A673 (cell line): ENCODE measurements around the gene BEST2. TPM values are rescaled to one million over a fixed set of nuclear protein-coding genes. Genes with fewer than 3 reads are reported as not detected.

ENCODE experiments used
- BruUV-seq: library from RNA; stranded (reverse); fragments of 400-500 nt; replicated peaks from 2 replicates; lab custom pipeline; 2021; lab: Mats Ljungman, UMichigan
- CTCF ChIA-PET: fragments of 300-600 bp; sonication (Branson Sonifier 250); formaldehyde crosslinking; loops from one replicate; lab custom pipeline; 2022; ENCODE audit warnings: antibody characterized with exemption; lab: Charles Lee
- POLR2A ChIA-PET: fragments of 300-600 bp; sonication (Branson Sonifier 250); formaldehyde crosslinking; loops from one replicate; lab custom pipeline; 2022; ENCODE audit warnings: antibody characterized with exemption; ENCODE audit not compliant: low non-redundant PET; lab: Charles Lee
- DNase-seq: peaks from one replicate; pipeline ENCODE4 v3.0.0-alpha.2; 2015; ENCODE audit warnings: low spot score
- H3K27ac ChIP-seq: fragments of 200-600 bp; sonication (generic); 2 replicates; pipeline ENCODE4 v1.5.1; 2016; ENCODE audit warnings: mixed run types, low read depth, mild to moderate bottlenecking, mixed read lengths, antibody characterized with exemption, low read length; ENCODE audit not compliant: poor library complexity, severe bottlenecking
- H3K27me3 ChIP-seq: fragments of 200-600 bp; sonication (generic); replicated peaks from 2 replicates; pipeline ENCODE4 v1.6.1; 2017; ENCODE audit warnings: mixed run types, low read depth, mild to moderate bottlenecking, mixed read lengths, antibody characterized with exemption, low read length; ENCODE audit not compliant: insufficient read depth, poor library complexity
- H3K36me3 ChIP-seq: fragments of 200-600 bp; sonication (generic); 2 replicates; pipeline ENCODE4 v1.6.1; 2016; ENCODE audit warnings: mixed run types, mild to moderate bottlenecking, mixed read lengths, antibody characterized with exemption, low read length; ENCODE audit not compliant: insufficient read depth, poor library complexity, severe bottlenecking
- H3K4me1 ChIP-seq: fragments of 200-600 bp; sonication (generic); 2 replicates; pipeline ENCODE4 v1.6.1; 2017; ENCODE audit warnings: mixed run types, mild to moderate bottlenecking, mixed read lengths, antibody characterized with exemption, low read length; ENCODE audit not compliant: insufficient read depth, poor library complexity, severe bottlenecking
- H3K4me3 ChIP-seq: fragments of 200-600 bp; sonication (generic); 2 replicates; pipeline ENCODE4 v1.5.1; 2016; ENCODE audit warnings: low read depth, mixed run types, mild to moderate bottlenecking, mixed read lengths, low read length; ENCODE audit not compliant: poor library complexity, severe bottlenecking
- H3K9me3 ChIP-seq: fragments of 200-600 bp; sonication (generic); 2 replicates; pipeline ENCODE4 v1.6.1; 2016; ENCODE audit warnings: mixed run types, low read depth, mild to moderate bottlenecking, mixed read lengths, antibody characterized with exemption, low read length; ENCODE audit not compliant: poor library complexity, severe bottlenecking
- CTCF ChIP-seq: fragments of 300-800, 200-600 bp; sonication (generic); conservative IDR thresholded peaks from 2 replicates; pipeline ENCODE4 v1.5.1; 2017; ENCODE audit warnings: low read depth, mild to moderate bottlenecking, antibody characterized with exemption, low read length, moderate library complexity, mixed read lengths
- EZH2 ChIP-seq: fragments of 200-600 bp; sonication (generic); IDR thresholded peaks from 2 replicates; pipeline ENCODE4 v1.6.1; 2017; ENCODE audit warnings: borderline replicate concordance, low read depth, mild to moderate bottlenecking, mixed read lengths, antibody characterized with exemption, low read length; ENCODE audit not compliant: poor library complexity, severe bottlenecking
- intact Hi-C: fragments of 100-400 bp; cut with micrococcal nuclease; formaldehyde crosslinking; loops from one replicate; pipeline ENCODE4 v1.10.0; 2022; ENCODE audit not compliant: unreplicated experiment
- total RNA-seq: library from RNA; stranded (reverse); gene quantifications from 2 replicates; pipeline ENCODE4 v1.2.3, GENCODE V29; 2021

The BEST2 gene
- total RNA-seq, 1 experiment from 2014 or later: not detected

- no peak for DNase-seq
- Histone ChIP-seq H3K9me3 (no peaks in the 10 kb centered on the region), H3K4me1 (no peaks in the 10 kb centered on the region), H3K4me3 (no peak overlapping the region), H3K27me3 (no peaks in the 10 kb centered on the region), H3K27ac (no peak overlapping the region), H3K36me3 (no peaks in the 10 kb centered on the region)
- POLR2A ChIA-PET: no interaction called here
- intact Hi-C loops: no loop called here
- CTCF ChIA-PET: no interaction called here
- TF ChIP-seq CTCF: no peak
- TF ChIP-seq EZH2: no peak
- no TSS peak for BruUV-seq
Observed at GRCh38 chr19:12770922-12771321, 19.3 kb downstream of the BEST2 start.

GRCh38 chr19:12772323-12772722 lies 20.7 kb downstream of the BEST2 start:
- ChIA-PET POLR2A (interaction anchor here (0.6 kb wide), 1 partner anchor 85 kb away, joined by 3 read pairs; no protein-coding TSS in a partner anchor), CTCF (no interaction called here)
- TF ChIP-seq CTCF (no peak), EZH2 (no peak)

GRCh38 chr19:12773571-12773970 lies 22.0 kb downstream of the BEST2 start:
- no peaks in the 10 kb centered on the region for H3K27me3 ChIP-seq
- intact Hi-C loops: no loop called here
- peaks cover 6% of the 10 kb centered on the region for H3K4me1 ChIP-seq
- POLR2A ChIA-PET: no interaction called here
- no peak for DNase-seq
- TF ChIP-seq EZH2: no peak
- TF ChIP-seq CTCF: peak; percentile 35; the same call in 1 of the 2 replicates
- no peaks in the 10 kb centered on the region for H3K36me3 ChIP-seq
- no peaks in the 10 kb centered on the region for H3K9me3 ChIP-seq
- H3K4me3 ChIP-seq: no peak overlapping the region
- CTCF ChIA-PET: interaction anchor here (1.0 kb wide), 1 partner anchor 13 kb away, joined by 4 read pairs; no protein-coding TSS in a partner anchor
- no peak overlapping the region for H3K27ac ChIP-seq
- BruUV-seq: no TSS peak

More at GRCh38 chr19:12772323-12772722, 20.7 kb downstream of the BEST2 start:
- no peak for DNase-seq
- H3K9me3 ChIP-seq: no peaks in the 10 kb centered on the region
- no peaks in the 10 kb centered on the region for H3K27me3 ChIP-seq
- H3K4me3 ChIP-seq: no peak overlapping the region
- no peaks in the 10 kb centered on the region for H3K4me1 ChIP-seq
- H3K27ac ChIP-seq: no peak overlapping the region
- no peaks in the 10 kb centered on the region for H3K36me3 ChIP-seq
- no TSS peak for BruUV-seq
- intact Hi-C loops: no loop called here
